H1 (cell line): ENCODE results near the gene MRGPRX2. TPM values are rescaled to one million over a fixed set of nuclear protein-coding genes. Genes with fewer than 3 reads are reported as not detected.

ENCODE experiments used
- CTCF ChIA-PET: fragments of 300-600 bp; sonication (Branson Sonifier 250); formaldehyde crosslinking; loops from one replicate; lab custom pipeline; 2021; ENCODE audit not compliant: partially characterized antibody; lab: Charles Lee
- POLR2A ChIA-PET: fragments of 300-600 bp; sonication (Branson Sonifier 250); formaldehyde crosslinking; loops from one replicate; lab custom pipeline; 2021; ENCODE audit warnings: inconsistent platforms; ENCODE audit not compliant: partially characterized antibody; lab: Charles Lee
- DNase-seq, 2 experiments: peaks; one replicate each; pipeline versions ENCODE4 v3.0.0 to v3.0.0-alpha.2; 2010 to 2022; ENCODE audit warnings: low spot score in 2 of 2, low read depth in 1 of 2, mixed read lengths in 1 of 2
- FAIRE-seq: peaks from 2 replicates; lab custom pipeline; 2011; peaks lifted over from hg19 to GRCh38; lab: Jason Lieb, UNC
- H2AFZ ChIP-seq: 2 replicates; pipeline ENCODE4 v1.8.1; 2012; ENCODE audit warnings: low read length, inconsistent platforms
- H2AK5ac ChIP-seq: 2 replicates; pipeline ENCODE4 v1.6.1; 2013; ENCODE audit warnings: low read depth, low read length
- H2BK120ac ChIP-seq: replicated peaks from 2 replicates; pipeline ENCODE3; 2013; ENCODE audit warnings: low read depth, low read length, inconsistent platforms
- H2BK12ac ChIP-seq: 2 replicates; pipeline ENCODE4 v1.6.1; 2013; ENCODE audit warnings: low read depth, low read length
- H2BK15ac ChIP-seq: 2 replicates; pipeline ENCODE4 v1.6.1; 2013; ENCODE audit warnings: low read length
- H2BK20ac ChIP-seq: 2 replicates; pipeline ENCODE4 v1.6.1; 2013; ENCODE audit warnings: low read length
- H2BK5ac ChIP-seq: 2 replicates; pipeline ENCODE4 v1.6.1; 2013; ENCODE audit warnings: low read depth, low read length
- H3K14ac ChIP-seq: 2 replicates; pipeline ENCODE4 v1.6.1; 2013; ENCODE audit warnings: inconsistent platforms; ENCODE audit not compliant: insufficient read length
- H3K18ac ChIP-seq: 2 replicates; pipeline ENCODE4 v1.6.1; 2013; ENCODE audit warnings: low read length; ENCODE audit errors: extremely low read depth
- H3K23ac ChIP-seq: 2 replicates; pipeline ENCODE4 v1.6.1; 2013; ENCODE audit warnings: inconsistent platforms; ENCODE audit not compliant: insufficient read length
- H3K23me2 ChIP-seq: 2 replicates; pipeline ENCODE4 v1.6.1; 2013; ENCODE audit warnings: low read depth, low read length
- H3K27ac ChIP-seq: 2 replicates; pipeline ENCODE4 v1.6.1; 2011; ENCODE audit warnings: low read depth, low read length, inconsistent platforms
- H3K27me3 ChIP-seq, 4 experiments: replicated peaks in 1 of 4; 1 replicate in 1 of 4; 2 replicates in 3 of 4; pipeline versions ENCODE4 v1.6.1 to v1.8.1; 2011 to 2013; ENCODE audit warnings: low read length in 3 of 4, mild to moderate bottlenecking in 3 of 4, inconsistent platforms in 2 of 4, mixed read lengths in 2 of 4, moderate library complexity in 1 of 4; ENCODE audit not compliant: control insufficient read depth in 3 of 4, insufficient read depth in 3 of 4; ENCODE audit errors: extremely low read depth in 1 of 4
- H3K36me3 ChIP-seq, 4 experiments: 2 replicates each; pipeline versions ENCODE4 v1.6.1 to v1.8.1; 2011 to 2013; ENCODE audit warnings: mild to moderate bottlenecking in 4 of 4, low read length in 3 of 4, moderate library complexity in 2 of 4, control low read depth in 1 of 4, inconsistent platforms in 1 of 4; ENCODE audit not compliant: insufficient read depth in 4 of 4, control insufficient read depth in 2 of 4
- H3K4ac ChIP-seq: replicated peaks from 2 replicates; pipeline ENCODE3; 2013; ENCODE audit warnings: low read length, low read depth, mixed read lengths, inconsistent platforms; ENCODE audit not compliant: insufficient read length
- H3K4me1 ChIP-seq, 4 experiments: replicated peaks in 1 of 4; 1 replicate in 1 of 4; 2 replicates in 3 of 4; pipeline versions ENCODE4 v1.6.1 to v1.8.1; 2011 to 2013; ENCODE audit warnings: low read length in 3 of 4, inconsistent platforms in 2 of 4, mixed read lengths in 1 of 4; ENCODE audit not compliant: insufficient read depth in 4 of 4, control insufficient read depth in 3 of 4
- H3K4me2 ChIP-seq, 2 experiments: 2 replicates each; pipeline versions ENCODE4 v1.6.1 to v1.8.1; 2011 to 2013; ENCODE audit warnings: low read depth in 2 of 2, low read length in 2 of 2, control low read depth in 1 of 2, inconsistent platforms in 1 of 2, mild to moderate bottlenecking in 1 of 2; ENCODE audit not compliant: insufficient read depth in 1 of 2
- H3K4me3 ChIP-seq, 4 experiments: fragments of 200-600, 300-600 bp in 1 of 4; sonication (generic), shearing (Covaris generic), sonication (Bioruptor Twin) in 1 of 4; 2 replicates each; pipeline versions ENCODE4 v1.5.1 to v1.8.1; 2011 to 2016; ENCODE audit warnings: low read length in 4 of 4, low read depth in 3 of 4, control low read depth in 2 of 4, inconsistent platforms in 2 of 4, mild to moderate bottlenecking in 2 of 4, mixed read lengths in 1 of 4, moderate library complexity in 1 of 4; ENCODE audit not compliant: insufficient read depth in 2 of 4; ENCODE audit errors: extremely low read depth in 1 of 4
- H3K56ac ChIP-seq: replicated peaks from 2 replicates; pipeline ENCODE3; 2013; ENCODE audit warnings: low read depth, mild to moderate bottlenecking, mixed read lengths, low read length, inconsistent platforms; ENCODE audit not compliant: insufficient read length
- H3K79me1 ChIP-seq: 2 replicates; pipeline ENCODE4 v1.6.1; 2013; ENCODE audit warnings: low read depth, low read length, control low read depth
- H3K79me2 ChIP-seq, 2 experiments: 2 replicates each; pipeline versions ENCODE4 v1.6.1 to v1.8.1; 2012 to 2013; ENCODE audit warnings: low read length in 2 of 2, mild to moderate bottlenecking in 2 of 2, inconsistent platforms in 1 of 2; ENCODE audit not compliant: insufficient read depth in 2 of 2, control insufficient read depth in 1 of 2
- H3K9ac ChIP-seq, 4 experiments: replicated peaks in 1 of 4; 1 replicate in 1 of 4; 2 replicates in 3 of 4; pipeline versions ENCODE4 v1.6.1 to v1.8.1; 2011 to 2013; ENCODE audit warnings: low read depth in 3 of 4, low read length in 3 of 4, control low read depth in 2 of 4, mild to moderate bottlenecking in 2 of 4, moderate library complexity in 2 of 4, inconsistent platforms in 1 of 4; ENCODE audit errors: extremely low read depth in 1 of 4
- H3K9me3 ChIP-seq, 2 experiments: 2 replicates each; pipeline versions ENCODE4 v1.6.1 to v1.8.1; 2012 to 2013; ENCODE audit warnings: mild to moderate bottlenecking in 2 of 2, moderate library complexity in 2 of 2, control low read depth in 1 of 2, inconsistent platforms in 1 of 2, low read depth in 1 of 2, low read length in 1 of 2, mixed read lengths in 1 of 2; ENCODE audit not compliant: insufficient read depth in 2 of 2
- H4K20me1 ChIP-seq, 2 experiments: replicated peaks in 1 of 2; 2 replicates each; pipeline versions ENCODE3 to v1.8.1; 2011 to 2013; ENCODE audit warnings: inconsistent platforms in 2 of 2, low read length in 2 of 2, mild to moderate bottlenecking in 1 of 2; ENCODE audit not compliant: insufficient read depth in 2 of 2, control insufficient read depth in 1 of 2
- H4K5ac ChIP-seq: 2 replicates; pipeline ENCODE4 v1.6.1; 2013; ENCODE audit warnings: low read length, low read depth, mixed read lengths, inconsistent platforms; ENCODE audit not compliant: insufficient read length
- H4K8ac ChIP-seq: 2 replicates; pipeline ENCODE4 v1.8.0; 2013; ENCODE audit warnings: mild to moderate bottlenecking, moderate library complexity, low read length, inconsistent platforms; ENCODE audit not compliant: insufficient read depth; ENCODE audit errors: extremely low read depth
- H4K91ac ChIP-seq: replicated peaks from 2 replicates; pipeline ENCODE3; 2013; ENCODE audit warnings: low read length, mixed read lengths, inconsistent platforms; ENCODE audit not compliant: insufficient read length
- CEBPB ChIP-seq: IDR thresholded peaks from 2 replicates; pipeline ENCODE4 v1.6.1; 2012; ENCODE audit warnings: low read depth, low read length
- JUND ChIP-seq: IDR thresholded peaks from 2 replicates; pipeline ENCODE4 v1.6.1; 2011; ENCODE audit warnings: mild to moderate bottlenecking, improper control_type of control experiment, low read length
- NANOG ChIP-seq: IDR thresholded peaks from 2 replicates; pipeline ENCODE4 v1.6.1; 2011; ENCODE audit warnings: low read length, low read depth, mild to moderate bottlenecking, inconsistent platforms; ENCODE audit not compliant: insufficient read depth, poor library complexity, severe bottlenecking
- SAP30 ChIP-seq: fragments of 300-600 bp; sonication (generic); IDR thresholded peaks from 2 replicates; pipeline ENCODE4 v1.7.1; 2012; ENCODE audit warnings: low read length, moderate library complexity, mild to moderate bottlenecking, inconsistent platforms; ENCODE audit not compliant: insufficient read depth, insufficient replicate concordance
- SIN3A ChIP-seq, 2 experiments: IDR thresholded peaks in 1 of 2; conservative IDR thresholded peaks in 1 of 2; 2 replicates each; pipeline ENCODE4 v1.6.1; 2011 to 2012; ENCODE audit warnings: low read length in 2 of 2, improper control_type of control experiment in 1 of 2, low read depth in 1 of 2, mild to moderate bottlenecking in 1 of 2
- SP1 ChIP-seq: IDR thresholded peaks from 2 replicates; pipeline ENCODE4 v1.6.1; 2011; ENCODE audit warnings: low read depth, low read length
- ZNF274 ChIP-seq: IDR thresholded peaks from 2 replicates; pipeline ENCODE4 v1.7.0; 2012; ENCODE audit warnings: low read length, borderline replicate concordance; ENCODE audit errors: extremely low read depth
- polyA plus RNA-seq, 7 experiments: library from polyadenylated mRNA; depleted of rRNA in 3 of 7; stranded (reverse) in 5 of 7; unstranded in 2 of 7; fragments of >200 nt in 5 of 7; fragments of 200-250 nt in 2 of 7; gene quantifications; 1 replicate in 5 of 7; 2 replicates in 1 of 7; 4 replicates in 1 of 7; pipeline versions ENCODE4 v1.2.1 to v1.2.3, GENCODE V29; 2011 to 2013; ENCODE audit warnings: missing spikeins in 2 of 7, mixed read lengths in 2 of 7
- total RNA-seq: library from RNA; stranded (reverse); fragmentation: NEBNext Ultra II Directional; extraction: Animal tissue kit (Norgen Biotek cat#: 25700); gene quantifications from 2 replicates; pipeline ENCODE4 v1.2.1, GENCODE V29; 2021

The MRGPRX2 gene
- total and polyA plus RNA-seq, 2 of the 8 experiments (the other 6 are each of a cell fraction or from before 2014, with no cell fraction given): not detected

DNA sequence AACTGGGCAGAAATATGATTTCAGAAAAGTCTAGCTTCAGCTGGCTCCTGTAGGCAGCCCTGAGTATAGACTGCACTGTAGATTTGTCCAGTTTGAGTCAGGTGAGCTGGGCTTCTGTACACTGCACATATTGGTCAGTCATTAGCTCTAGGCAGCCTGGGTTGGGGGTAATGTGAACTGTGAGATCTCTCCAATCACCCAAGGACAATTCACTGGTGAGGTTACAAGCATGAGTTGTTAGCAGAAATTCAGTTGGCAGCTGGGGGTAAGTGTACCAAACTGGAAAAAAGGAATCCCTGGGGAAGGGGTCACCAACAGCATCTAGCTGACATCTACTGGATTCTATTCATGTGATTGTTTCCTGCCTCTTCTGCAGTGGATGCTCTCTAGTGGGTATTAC, 39.7 kb downstream of the MRGPRX2 start:
- no peak overlapping the region for H3K4me2 ChIP-seq
- no peak overlapping the region for H3K23ac ChIP-seq
- no peak overlapping the region for H2BK12ac ChIP-seq
- H2BK15ac ChIP-seq: no peak overlapping the region
- H3K4me1 ChIP-seq: no peaks in the 10 kb centered on the region
- no peaks in the 10 kb centered on the region for H3K79me2 ChIP-seq
- no peak overlapping the region for H3K18ac ChIP-seq
- no peak overlapping the region for H3K14ac ChIP-seq
- H4K8ac ChIP-seq: no peak overlapping the region
- ChIA-PET CTCF (no interaction called here), POLR2A (no interaction called here)
- H3K4me3 ChIP-seq: no peak overlapping the region
- H4K91ac ChIP-seq: no peak overlapping the region
- no peak overlapping the region for H3K27ac ChIP-seq
- H4K5ac ChIP-seq: no peak overlapping the region
- DNase-seq (no peak), FAIRE-seq (no peak)
- H2BK5ac ChIP-seq: no peak overlapping the region
- TF ChIP-seq ZNF274 (no peak), SP1 (no peak), SAP30 (no peak), NANOG (no peak), JUND (no peak), CEBPB (no peak), SIN3A (conservative IDR thresholded peaks at IDR 0.05 in 1 of 2, IDR thresholded peaks at IDR 0.05 in 1 of 2; ENCODE audit: low read depth in 1 of 2, low read length in 2 of 2) (no peak)
- no peaks in the 10 kb centered on the region for H3K9me3 ChIP-seq
- H3K27me3 ChIP-seq: peaks cover 0 to 1% (median 0%) of the 10 kb centered on the region in 4 experiments; a peak in 1 of 7 replicates
- H4K20me1 ChIP-seq: peaks cover 0 to 2% of the 10 kb centered on the region in 2 experiments
- no peaks in the 10 kb centered on the region for H3K23me2 ChIP-seq
- H3K56ac ChIP-seq: no peak overlapping the region
- H2AK5ac ChIP-seq: no peak overlapping the region
- no peak overlapping the region for H3K9ac ChIP-seq
- H2BK20ac ChIP-seq: no peak overlapping the region
- H3K79me1 ChIP-seq: no peaks in the 10 kb centered on the region
- no peak overlapping the region for H3K4ac ChIP-seq
- H2BK120ac ChIP-seq: no peak overlapping the region
- no peak overlapping the region for H2AFZ ChIP-seq
- no peaks in the 10 kb centered on the region for H3K36me3 ChIP-seq
